Panc1 (cell line): ENCODE measurements around the gene CFAP100. TPM values are rescaled to one million over a fixed set of nuclear protein-coding genes. Genes with fewer than 3 reads are reported as not detected.

Experiments used
- ATAC-seq: fragments of 200-7000 bp; cut with Tn5 transposase; 2 replicates; pipeline ENCODE4 v1.9.1; 2020; ENCODE audit warnings: mild to moderate bottlenecking, moderate library complexity
- BruUV-seq: library from RNA; stranded (reverse); fragments of 400-500 nt; replicated peaks from 2 replicates; lab custom pipeline; 2021; lab: Mats Ljungman, UMichigan
- CTCF ChIA-PET: fragments of 300-600 bp; sonication (Branson Sonifier 250); formaldehyde crosslinking; loops from one replicate; lab custom pipeline; 2022; ENCODE audit warnings: antibody characterized with exemption; lab: Charles Lee
- POLR2A ChIA-PET: fragments of 300-600 bp; sonication (Branson Sonifier 250); formaldehyde crosslinking; loops from one replicate; lab custom pipeline; 2022; ENCODE audit warnings: antibody characterized with exemption; lab: Charles Lee
- DNase-seq: peaks from one replicate; pipeline ENCODE4 v3.0.0-alpha.2; 2010; ENCODE audit warnings: low read depth, low spot score
- H3K27ac ChIP-seq: 2 replicates; pipeline ENCODE4 v1.5.1; 2011; ENCODE audit warnings: mild to moderate bottlenecking, low read length, inconsistent platforms
- H3K27me3 ChIP-seq: fragments of 200-500 bp; sonication (Bioruptor generic); 2 replicates; pipeline ENCODE4 v1.6.0; 2014; ENCODE audit warnings: low read length, inconsistent platforms; ENCODE audit not compliant: control insufficient read depth, insufficient read depth
- H3K36me3 ChIP-seq: fragments of 200-500 bp; sonication (Bioruptor generic); 2 replicates; pipeline ENCODE4 v1.5.1; 2014; ENCODE audit warnings: inconsistent platforms, mild to moderate bottlenecking, low read length, moderate library complexity; ENCODE audit not compliant: control insufficient read depth, insufficient read depth
- H3K4me1 ChIP-seq: 2 replicates; pipeline ENCODE4 v1.5.1; 2011; ENCODE audit warnings: inconsistent platforms, mild to moderate bottlenecking, low read length, moderate library complexity; ENCODE audit not compliant: control insufficient read depth, insufficient read depth
- H3K4me3 ChIP-seq, 2 experiments: 2 replicates each; pipeline ENCODE4 v1.5.1; 2011 to 2012; ENCODE audit warnings: low read depth in 2 of 2, low read length in 2 of 2, mild to moderate bottlenecking in 2 of 2, inconsistent platforms in 1 of 2, moderate library complexity in 1 of 2
- H3K9me3 ChIP-seq: fragments of 200-500 bp; sonication (Bioruptor generic); 2 replicates; pipeline ENCODE4 v1.5.1; 2014; ENCODE audit warnings: low read depth, mild to moderate bottlenecking, inconsistent platforms, low read length, moderate library complexity; ENCODE audit not compliant: control insufficient read depth, insufficient read depth
- POLR2AphosphoS5 ChIP-seq: IDR thresholded peaks from 2 replicates; pipeline ENCODE4 v1.6.1; 2012; ENCODE audit warnings: mild to moderate bottlenecking, low read depth, low read length, moderate library complexity
- SIN3A ChIP-seq: IDR thresholded peaks from 2 replicates; pipeline ENCODE4 v1.6.1; 2012; ENCODE audit warnings: low read depth, mild to moderate bottlenecking, low read length, moderate library complexity, borderline replicate concordance; ENCODE audit not compliant: insufficient read depth
- TCF7L2 ChIP-seq: IDR thresholded peaks from 2 replicates; pipeline ENCODE4 v1.6.1; 2011; ENCODE audit warnings: mild to moderate bottlenecking, low read depth, low read length, inconsistent platforms
- in situ Hi-C: cut with HindIII; loops from 2 replicates; pipeline ENCODE4 v1.10.0; 2016; ENCODE audit warnings: low sequenced_read_pairs, low pct_unique_long_range_greater_than_20kb
- intact Hi-C: fragments of 100-400 bp; cut with micrococcal nuclease; formaldehyde crosslinking; loops from one replicate; pipeline ENCODE4 v1.10.0; 2022; ENCODE audit not compliant: unreplicated experiment
- total RNA-seq: library from RNA; stranded (reverse); gene quantifications from one replicate; pipeline ENCODE4 v1.2.1, GENCODE V29; 2021; ENCODE audit not compliant: unreplicated experiment
- TF ChIP-seq, protein P1 (sequence below), 2 experiments: IDR thresholded peaks; 2 replicates each; pipeline ENCODE4 v1.6.1; 2011 to 2012; ENCODE audit warnings: low read depth in 2 of 2, control low read depth in 1 of 2, low read length in 1 of 2, mild to moderate bottlenecking in 1 of 2, moderate library complexity in 1 of 2; ENCODE audit not compliant: insufficient read depth in 1 of 2
- TF ChIP-seq, protein P2 (sequence below): fragments of 450-650 bp; IDR thresholded peaks from 2 replicates; pipeline ENCODE4 v1.5.1; 2017; ENCODE audit warnings: mild to moderate bottlenecking

Gene CFAP100
- total RNA-seq, 1 experiment from 2014 or later: not detected

DNA sequence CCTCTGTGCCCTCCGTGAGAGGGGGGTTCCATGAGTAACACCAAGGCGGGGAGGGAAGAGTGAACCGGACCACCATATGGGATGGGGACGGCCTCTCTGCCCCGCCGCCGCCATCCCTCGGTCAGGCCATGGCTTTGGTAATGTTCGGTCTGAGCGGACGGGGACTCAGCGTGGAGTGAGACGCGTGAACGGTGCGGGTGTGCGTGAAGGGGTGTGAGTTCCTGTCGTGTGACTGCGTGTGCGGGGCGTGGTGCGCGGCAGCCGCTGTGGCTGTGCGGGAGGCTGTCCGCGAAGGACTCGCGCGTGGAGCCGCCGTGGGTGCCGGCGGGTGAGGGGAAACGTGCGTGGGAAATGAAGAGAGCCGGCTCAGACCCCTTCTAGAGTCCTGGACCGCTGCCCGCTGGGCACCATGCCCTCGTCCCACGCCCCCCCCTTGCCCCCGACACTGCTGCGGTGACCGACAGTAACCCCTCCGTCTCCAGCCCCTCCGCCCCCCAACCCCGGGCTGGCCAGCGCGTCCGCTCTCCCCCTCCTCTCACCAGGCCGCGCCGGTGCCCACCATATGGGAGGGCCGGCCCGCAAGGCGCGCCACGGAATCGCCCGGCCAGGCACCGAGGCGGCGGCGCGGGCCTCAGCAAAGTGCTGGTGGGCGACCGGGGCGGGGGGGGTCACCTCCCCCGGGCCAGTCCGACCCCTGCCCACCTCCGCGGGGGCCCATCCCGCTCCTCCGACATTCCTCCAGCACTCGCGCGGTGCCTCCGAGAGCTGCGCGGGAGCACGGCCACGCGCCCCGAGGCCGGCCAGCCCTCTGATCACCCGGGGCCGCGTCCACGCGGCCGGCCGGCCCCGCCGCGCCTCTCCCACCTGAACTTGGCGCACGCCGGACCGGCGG lies 38.1 kb upstream of the CFAP100 start:
- ChIA-PET CTCF (no interaction called here), POLR2A (no interaction called here)
- TF ChIP-seq POLR2AphosphoS5: no peak
- TF ChIP-seq, protein P1, sequence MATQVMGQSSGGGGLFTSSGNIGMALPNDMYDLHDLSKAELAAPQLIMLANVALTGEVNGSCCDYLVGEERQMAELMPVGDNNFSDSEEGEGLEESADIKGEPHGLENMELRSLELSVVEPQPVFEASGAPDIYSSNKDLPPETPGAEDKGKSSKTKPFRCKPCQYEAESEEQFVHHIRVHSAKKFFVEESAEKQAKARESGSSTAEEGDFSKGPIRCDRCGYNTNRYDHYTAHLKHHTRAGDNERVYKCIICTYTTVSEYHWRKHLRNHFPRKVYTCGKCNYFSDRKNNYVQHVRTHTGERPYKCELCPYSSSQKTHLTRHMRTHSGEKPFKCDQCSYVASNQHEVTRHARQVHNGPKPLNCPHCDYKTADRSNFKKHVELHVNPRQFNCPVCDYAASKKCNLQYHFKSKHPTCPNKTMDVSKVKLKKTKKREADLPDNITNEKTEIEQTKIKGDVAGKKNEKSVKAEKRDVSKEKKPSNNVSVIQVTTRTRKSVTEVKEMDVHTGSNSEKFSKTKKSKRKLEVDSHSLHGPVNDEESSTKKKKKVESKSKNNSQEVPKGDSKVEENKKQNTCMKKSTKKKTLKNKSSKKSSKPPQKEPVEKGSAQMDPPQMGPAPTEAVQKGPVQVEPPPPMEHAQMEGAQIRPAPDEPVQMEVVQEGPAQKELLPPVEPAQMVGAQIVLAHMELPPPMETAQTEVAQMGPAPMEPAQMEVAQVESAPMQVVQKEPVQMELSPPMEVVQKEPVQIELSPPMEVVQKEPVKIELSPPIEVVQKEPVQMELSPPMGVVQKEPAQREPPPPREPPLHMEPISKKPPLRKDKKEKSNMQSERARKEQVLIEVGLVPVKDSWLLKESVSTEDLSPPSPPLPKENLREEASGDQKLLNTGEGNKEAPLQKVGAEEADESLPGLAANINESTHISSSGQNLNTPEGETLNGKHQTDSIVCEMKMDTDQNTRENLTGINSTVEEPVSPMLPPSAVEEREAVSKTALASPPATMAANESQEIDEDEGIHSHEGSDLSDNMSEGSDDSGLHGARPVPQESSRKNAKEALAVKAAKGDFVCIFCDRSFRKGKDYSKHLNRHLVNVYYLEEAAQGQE (IDR thresholded peaks at IDR 0.05; ENCODE audit: insufficient read depth in 1 of 2, low read depth in 2 of 2, low read length in 1 of 2): no peak
- TF ChIP-seq SIN3A: no peak
- TF ChIP-seq TCF7L2: no peak
- TF ChIP-seq, protein P2, sequence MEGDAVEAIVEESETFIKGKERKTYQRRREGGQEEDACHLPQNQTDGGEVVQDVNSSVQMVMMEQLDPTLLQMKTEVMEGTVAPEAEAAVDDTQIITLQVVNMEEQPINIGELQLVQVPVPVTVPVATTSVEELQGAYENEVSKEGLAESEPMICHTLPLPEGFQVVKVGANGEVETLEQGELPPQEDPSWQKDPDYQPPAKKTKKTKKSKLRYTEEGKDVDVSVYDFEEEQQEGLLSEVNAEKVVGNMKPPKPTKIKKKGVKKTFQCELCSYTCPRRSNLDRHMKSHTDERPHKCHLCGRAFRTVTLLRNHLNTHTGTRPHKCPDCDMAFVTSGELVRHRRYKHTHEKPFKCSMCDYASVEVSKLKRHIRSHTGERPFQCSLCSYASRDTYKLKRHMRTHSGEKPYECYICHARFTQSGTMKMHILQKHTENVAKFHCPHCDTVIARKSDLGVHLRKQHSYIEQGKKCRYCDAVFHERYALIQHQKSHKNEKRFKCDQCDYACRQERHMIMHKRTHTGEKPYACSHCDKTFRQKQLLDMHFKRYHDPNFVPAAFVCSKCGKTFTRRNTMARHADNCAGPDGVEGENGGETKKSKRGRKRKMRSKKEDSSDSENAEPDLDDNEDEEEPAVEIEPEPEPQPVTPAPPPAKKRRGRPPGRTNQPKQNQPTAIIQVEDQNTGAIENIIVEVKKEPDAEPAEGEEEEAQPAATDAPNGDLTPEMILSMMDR: no peak
- DNase-seq (no peak), ATAC-seq (no peak)
- intact Hi-C loops (no loop called here), in situ Hi-C loops (no loop called here)
- H3K36me3 ChIP-seq: no peaks in the 10 kb centered on the region; the same call in 1 of the 2 replicates
- no peak overlapping the region for H3K27ac ChIP-seq
- peaks cover 24% of the 10 kb centered on the region for H3K27me3 ChIP-seq
- no peaks in the 10 kb centered on the region for H3K9me3 ChIP-seq
- no TSS peak for BruUV-seq
- H3K4me3 ChIP-seq: peak overlapping the region; percentile 26 to 44
- peaks cover 13% of the 10 kb centered on the region for H3K4me1 ChIP-seq

DNA sequence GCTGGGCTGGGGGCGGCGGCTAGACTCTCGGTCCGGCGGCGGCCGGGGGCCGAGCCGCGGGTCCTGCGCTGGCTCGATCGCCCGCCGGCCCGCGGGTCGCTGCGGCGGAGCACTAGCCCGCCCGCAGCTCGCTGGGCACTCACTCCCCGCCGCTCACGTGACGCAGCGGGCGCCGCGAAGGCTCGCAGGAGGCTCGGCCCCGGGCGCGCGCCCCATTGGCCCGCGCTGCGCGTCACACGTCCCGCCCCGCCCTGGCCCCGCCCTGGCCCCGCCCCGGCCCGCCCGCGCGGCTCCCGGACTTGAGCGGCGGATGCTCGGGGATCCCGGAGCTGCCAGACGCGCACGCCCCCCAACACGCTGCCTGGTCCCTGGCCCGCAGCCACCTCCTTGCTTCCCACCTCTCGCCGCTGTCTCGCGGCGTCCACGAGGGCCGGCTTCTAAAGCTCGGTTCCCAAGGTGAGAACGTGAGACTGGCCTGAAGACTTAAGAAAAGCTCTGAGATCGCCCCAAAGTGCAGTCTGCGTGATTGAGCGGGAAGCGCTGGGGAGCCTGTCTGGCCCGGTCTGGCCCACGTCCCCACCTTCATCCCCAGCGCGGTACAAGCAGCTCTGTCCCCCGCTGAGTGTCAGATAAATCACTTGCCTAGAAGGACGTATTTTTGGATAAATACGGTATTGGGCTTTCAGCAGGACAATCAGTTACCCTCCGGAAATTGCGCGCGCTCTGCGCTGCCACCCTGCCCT lies 37.2 kb upstream of the CFAP100 start, which contains the start of gene KLF15:
Gene KLF15, minus strand, starts transcription at position 114 of the 743 bp plus-strand sequence. CDS start 4,486 bp downstream, outside the sequence.
- Histone ChIP-seq H3K4me3 (peak within 1 kb of the TSS; percentile 44 to 65), H3K9me3 (no peaks in the 10 kb centered on the region), H3K4me1 (peaks cover 13% of the 10 kb centered on the region), H3K27ac (no peak within 1 kb of the TSS), H3K36me3 (no peaks in the 10 kb centered on the region; the same call in 1 of the 2 replicates), H3K27me3 (peaks cover 26% of the 10 kb centered on the region)
- intact Hi-C loops: no loop called here
- ChIA-PET POLR2A (no interaction called here), CTCF (interaction anchor here (0.6 kb wide), 1 partner anchor 119 kb away, joined by 3 read pairs; no protein-coding TSS in a partner anchor)
- in situ Hi-C loops: no loop called here
- DNase-seq (peak; percentile 25), ATAC-seq (peak; percentile 91)
- BruUV-seq: no TSS peak
- peak; percentile 72; the same call in 1 of the 2 replicates for TF ChIP-seq SIN3A
- TF ChIP-seq TCF7L2: no peak
